ENCODE data around the gene ZNF224. TPM values are rescaled to one million over a fixed set of nuclear protein-coding genes. Genes with fewer than 3 reads are reported as not detected.

Gene ZNF224
- total and polyA plus RNA-seq, 2 of the 13 experiments (the other 11 are each of a cell fraction or from before 2014, with no cell fraction given) = 13.0 to 16.1 TPM

GRCh38 chr19:44141191-44142058 lies 47.3 kb downstream of the ZNF224 start, which contains the start of gene ZNF234 (continued):
- TF ChIP-seq ZNF687 (CRISPR knock-in tag; IDR thresholded peaks at IDR 0.05) = peak; percentile 71
- no peak for TF ChIP-seq ZNF282 (IDR thresholded peaks at IDR 0.05; ENCODE audit: partially characterized antibody)
- TF ChIP-seq ZNF513 (CRISPR knock-in tag; conservative IDR thresholded peaks at IDR 0.05) = no peak
- TF ChIP-seq HNF1B (CRISPR knock-in tag; IDR thresholded peaks at IDR 0.05) = peak; percentile 70; the same call in 1 of the 2 replicates
- TF ChIP-seq GMEB1 (CRISPR knock-in tag; IDR thresholded peaks at IDR 0.05; ENCODE audit: borderline replicate concordance) = peak; percentile 83; the same call in 1 of the 2 replicates
- TF ChIP-seq FOXA3 (CRISPR knock-in tag; IDR thresholded peaks at IDR 0.05) = peak; percentile 27; the same call in 1 of the 2 replicates
- TF ChIP-seq ZBTB39 (CRISPR knock-in tag; IDR thresholded peaks at IDR 0.05) = no peak
- TF ChIP-seq FOXP1 (IDR thresholded peaks at IDR 0.05) = no peak
- TF ChIP-seq FOXP1 (CRISPR knock-in tag; IDR thresholded peaks at IDR 0.05) = no peak
- TF ChIP-seq MYC (CRISPR knock-in tag; IDR thresholded peaks at IDR 0.05; ENCODE audit: borderline replicate concordance) = peak; percentile 31; the same call in 1 of the 2 replicates

Measured in HepG2 (cell line).